ENCODE data around the gene SLC17A3. TPM values are rescaled to one million over a fixed set of nuclear protein-coding genes. Genes with fewer than 3 reads are reported as not detected.

Gene SLC17A3
- total and polyA plus RNA-seq, 2 experiments from 2014 or later: not detected

DNA sequence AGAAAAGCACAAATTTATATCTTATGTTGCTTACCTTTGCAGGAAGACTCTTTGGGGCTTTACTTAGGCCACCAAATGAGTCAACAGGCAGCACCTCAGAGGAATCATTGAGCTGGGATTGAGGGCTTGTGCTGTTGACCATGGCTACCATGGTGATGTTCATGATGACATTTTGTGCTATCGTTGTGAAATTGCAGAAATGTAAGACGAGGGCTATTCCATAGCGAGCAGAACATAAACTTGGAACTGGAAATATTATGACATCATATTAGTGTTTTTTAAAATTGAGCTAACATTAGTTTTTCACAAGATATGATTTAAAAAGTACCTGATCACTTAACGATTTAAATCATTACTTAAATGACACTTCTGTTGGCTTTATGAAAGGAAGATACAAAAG, 11.8 kb downstream of the SLC17A3 start:
- H3F3A ChIP-seq (ENCODE audit: insufficient read depth): no peaks in the 10 kb centered on the region
- H3K36me3 ChIP-seq (ENCODE audit: low read depth): no peaks in the 10 kb centered on the region
- H3K79me2 ChIP-seq (ENCODE audit: insufficient read depth): no peaks in the 10 kb centered on the region
- TF ChIP-seq EZH2phosphoT487 (IDR thresholded peaks at IDR 0.05; ENCODE audit: insufficient read depth, low read depth) (no peak), EZH2 (IDR thresholded peaks at IDR 0.05; ENCODE audit: insufficient read depth, poor library complexity, severe bottlenecking) (no peak)
- H3K4me2 ChIP-seq (ENCODE audit: unreplicated experiment): no peak overlapping the region
- no peak overlapping the region for H3K4me3 ChIP-seq
- DNase-seq: no peak
- in situ Hi-C loops (cut with MboI): no loop called here
- H3K9ac ChIP-seq: no peak overlapping the region
- H3K27ac ChIP-seq: no peak overlapping the region
- H3K4me1 ChIP-seq (ENCODE audit: insufficient read depth): no peaks in the 10 kb centered on the region
- WGBS, 2 experiments (ENCODE audit: low coverage in 1 of 2, low lambda C conversion rate in 2 of 2, missing lambda C conversion rate in 2 of 2): 44 to 55% methylated on average over 4 of the region's 4 CpGs
- H3K9me3 ChIP-seq (ENCODE audit: low read depth): no peaks in the 10 kb centered on the region
- no peaks in the 10 kb centered on the region for H4K20me1 ChIP-seq (ENCODE audit: insufficient read depth)
- H2AFZ ChIP-seq: no peak overlapping the region
- no peaks in the 10 kb centered on the region for H3K9me2 ChIP-seq (ENCODE audit: insufficient read depth)
- H3K27me3 ChIP-seq (replicated peaks; ENCODE audit: insufficient read depth): peaks cover 2% of the 10 kb centered on the region; the same call in 1 of the 2 replicates

DNA sequence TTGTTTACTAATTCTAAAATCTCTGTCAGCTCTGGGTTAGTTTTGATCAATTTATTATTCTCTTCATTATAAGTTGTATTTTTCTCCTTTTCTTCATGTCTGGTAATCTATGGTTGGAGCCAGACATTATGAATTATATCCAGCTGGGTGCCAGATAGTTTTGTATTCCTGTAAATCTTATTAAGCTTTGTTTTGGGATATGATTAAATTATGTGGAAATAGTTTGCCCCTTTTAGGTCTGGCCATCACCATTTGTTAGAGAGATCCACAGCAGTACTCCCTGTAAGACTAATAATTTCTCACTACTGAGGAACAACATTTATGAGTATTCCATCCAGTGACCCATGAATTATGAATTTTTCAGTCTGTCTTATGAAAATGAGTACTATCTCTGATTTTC, 21.3 kb downstream of the SLC17A3 start:
- Histone ChIP-seq H3F3A (ENCODE audit: insufficient read depth) (no peaks in the 10 kb centered on the region), H3K4me1 (ENCODE audit: insufficient read depth) (no peaks in the 10 kb centered on the region), H3K9me2 (ENCODE audit: insufficient read depth) (no peaks in the 10 kb centered on the region), H3K36me3 (ENCODE audit: low read depth) (no peaks in the 10 kb centered on the region), H3K27ac (no peak overlapping the region), H3K9me3 (ENCODE audit: low read depth) (no peaks in the 10 kb centered on the region), H3K27me3 (replicated peaks; ENCODE audit: insufficient read depth) (no peaks in the 10 kb centered on the region), H3K9ac (no peak overlapping the region), H3K79me2 (ENCODE audit: insufficient read depth) (no peaks in the 10 kb centered on the region), H3K4me2 (ENCODE audit: unreplicated experiment) (no peak overlapping the region), H3K4me3 (no peak overlapping the region), H2AFZ (no peak overlapping the region), H4K20me1 (ENCODE audit: insufficient read depth) (no peaks in the 10 kb centered on the region)
- in situ Hi-C loops (cut with MboI): no loop called here
- no peak for TF ChIP-seq EZH2 (IDR thresholded peaks at IDR 0.05; ENCODE audit: insufficient read depth, poor library complexity, severe bottlenecking)
- no peak for TF ChIP-seq EZH2phosphoT487 (IDR thresholded peaks at IDR 0.05; ENCODE audit: insufficient read depth, low read depth)
- no peak for DNase-seq

DNA sequence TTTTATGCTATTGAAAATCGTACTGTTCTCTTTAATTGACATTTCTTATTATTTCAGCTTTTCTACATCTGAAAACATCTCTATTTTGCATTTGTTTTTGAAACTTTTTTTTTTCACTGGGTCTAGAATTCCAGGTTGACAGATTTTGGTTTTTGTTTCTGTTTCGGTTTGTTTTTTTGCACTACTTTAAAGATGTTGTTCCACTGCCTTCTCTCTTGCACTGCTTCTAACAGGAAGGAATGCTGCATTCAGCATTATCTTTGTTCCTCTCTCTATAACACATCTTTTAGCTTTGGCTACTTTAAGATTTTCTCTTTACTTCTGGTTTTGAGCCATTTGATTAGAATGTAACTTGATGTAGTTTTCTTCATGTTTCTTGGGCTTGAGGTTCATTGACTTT, 22.1 kb downstream of the SLC17A3 start:
- in situ Hi-C loops (cut with MboI): no loop called here
- H3K27ac ChIP-seq: no peak overlapping the region
- no peaks in the 10 kb centered on the region for H3K27me3 ChIP-seq (replicated peaks; ENCODE audit: insufficient read depth)
- H4K20me1 ChIP-seq (ENCODE audit: insufficient read depth): no peaks in the 10 kb centered on the region
- 58 to 62% methylated on average over 2 of the region's 2 CpGs for WGBS, 2 experiments (ENCODE audit: low coverage in 1 of 2, low lambda C conversion rate in 2 of 2, missing lambda C conversion rate in 2 of 2)
- H3K79me2 ChIP-seq (ENCODE audit: insufficient read depth): no peaks in the 10 kb centered on the region
- no peak overlapping the region for H3K4me3 ChIP-seq
- H3K36me3 ChIP-seq (ENCODE audit: low read depth): no peaks in the 10 kb centered on the region
- H3K4me2 ChIP-seq (ENCODE audit: unreplicated experiment): no peak overlapping the region
- no peaks in the 10 kb centered on the region for H3K9me3 ChIP-seq (ENCODE audit: low read depth)
- no peak overlapping the region for H3K9ac ChIP-seq
- TF ChIP-seq EZH2phosphoT487 (IDR thresholded peaks at IDR 0.05; ENCODE audit: insufficient read depth, low read depth) (no peak), EZH2 (IDR thresholded peaks at IDR 0.05; ENCODE audit: insufficient read depth, poor library complexity, severe bottlenecking) (no peak)
- no peak for DNase-seq
- no peaks in the 10 kb centered on the region for H3F3A ChIP-seq (ENCODE audit: insufficient read depth)
- no peaks in the 10 kb centered on the region for H3K9me2 ChIP-seq (ENCODE audit: insufficient read depth)
- no peaks in the 10 kb centered on the region for H3K4me1 ChIP-seq (ENCODE audit: insufficient read depth)
- H2AFZ ChIP-seq: no peak overlapping the region

DNA sequence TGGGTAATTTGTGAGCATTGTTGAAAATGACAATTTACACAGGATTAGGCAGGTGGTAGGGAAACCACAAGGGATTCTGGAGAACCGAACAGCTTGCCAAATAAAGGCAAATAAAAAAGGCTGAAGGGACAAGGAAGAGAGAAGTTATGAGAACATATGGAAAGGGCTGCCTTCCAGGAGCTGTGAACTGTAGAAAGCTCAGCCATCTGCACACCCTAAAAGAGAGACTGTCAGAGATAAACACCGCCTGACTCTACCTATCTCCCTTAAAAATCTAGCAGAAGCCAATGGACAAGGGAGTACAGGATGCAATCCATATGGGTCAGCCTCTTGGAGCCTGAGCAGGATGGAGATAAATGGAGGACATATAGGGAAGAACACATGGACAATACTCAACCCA, 29.5 kb downstream of the SLC17A3 start:
- Histone ChIP-seq H3K9me3 (ENCODE audit: low read depth) (no peaks in the 10 kb centered on the region), H3K9me2 (ENCODE audit: insufficient read depth) (no peaks in the 10 kb centered on the region), H4K20me1 (ENCODE audit: insufficient read depth) (no peaks in the 10 kb centered on the region), H3K4me1 (ENCODE audit: insufficient read depth) (no peaks in the 10 kb centered on the region), H3K4me3 (no peak overlapping the region), H3K79me2 (ENCODE audit: insufficient read depth) (no peaks in the 10 kb centered on the region), H3K36me3 (ENCODE audit: low read depth) (no peaks in the 10 kb centered on the region), H3F3A (ENCODE audit: insufficient read depth) (no peaks in the 10 kb centered on the region), H3K9ac (no peak overlapping the region), H2AFZ (no peak overlapping the region), H3K27me3 (replicated peaks; ENCODE audit: insufficient read depth) (no peaks in the 10 kb centered on the region), H3K27ac (no peak overlapping the region), H3K4me2 (ENCODE audit: unreplicated experiment) (no peak overlapping the region)
- WGBS, 2 experiments (ENCODE audit: low coverage in 1 of 2, low lambda C conversion rate in 2 of 2, missing lambda C conversion rate in 2 of 2): 19 to 21% methylated on average over 2 of the region's 2 CpGs
- in situ Hi-C loops (cut with MboI): no loop called here
- DNase-seq: no peak
- TF ChIP-seq EZH2phosphoT487 (IDR thresholded peaks at IDR 0.05; ENCODE audit: insufficient read depth, low read depth) (no peak), EZH2 (IDR thresholded peaks at IDR 0.05; ENCODE audit: insufficient read depth, poor library complexity, severe bottlenecking) (no peak)

DNA sequence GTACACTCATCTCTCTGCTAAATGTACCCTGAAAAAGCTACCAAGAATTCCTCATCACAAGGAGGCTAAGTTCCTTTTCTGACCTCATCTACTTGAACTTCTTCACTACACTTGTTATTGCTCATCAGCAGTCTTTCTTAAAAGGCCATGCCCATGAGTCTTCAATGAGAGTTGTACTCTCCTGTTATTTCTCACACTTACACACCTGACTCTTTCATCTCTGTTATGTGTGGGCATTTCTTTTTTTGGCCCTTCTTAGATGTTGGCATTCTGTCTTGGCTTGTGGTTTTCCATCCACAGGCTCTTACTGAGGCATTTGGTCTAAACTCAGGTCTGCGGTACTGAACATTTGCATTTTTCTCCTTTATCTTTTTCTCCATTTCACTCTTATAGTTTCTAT, 31.5 kb downstream of the SLC17A3 start:
- H3F3A ChIP-seq (ENCODE audit: insufficient read depth): no peaks in the 10 kb centered on the region
- in situ Hi-C loops (cut with MboI): no loop called here
- no peaks in the 10 kb centered on the region for H3K27me3 ChIP-seq (replicated peaks; ENCODE audit: insufficient read depth)
- H3K9me2 ChIP-seq (ENCODE audit: insufficient read depth): no peaks in the 10 kb centered on the region
- no peaks in the 10 kb centered on the region for H3K79me2 ChIP-seq (ENCODE audit: insufficient read depth)
- H3K4me3 ChIP-seq: no peak overlapping the region
- DNase-seq: no peak
- TF ChIP-seq EZH2 (IDR thresholded peaks at IDR 0.05; ENCODE audit: insufficient read depth, poor library complexity, severe bottlenecking): no peak
- TF ChIP-seq EZH2phosphoT487 (IDR thresholded peaks at IDR 0.05; ENCODE audit: insufficient read depth, low read depth): no peak
- H3K9ac ChIP-seq: no peak overlapping the region
- no peaks in the 10 kb centered on the region for H3K9me3 ChIP-seq (ENCODE audit: low read depth)
- no peaks in the 10 kb centered on the region for H4K20me1 ChIP-seq (ENCODE audit: insufficient read depth)
- H3K27ac ChIP-seq: no peak overlapping the region
- no peaks in the 10 kb centered on the region for H3K4me1 ChIP-seq (ENCODE audit: insufficient read depth)
- H3K36me3 ChIP-seq (ENCODE audit: low read depth): no peaks in the 10 kb centered on the region
- 91 to 92% methylated on average over 1 of the region's 1 CpG for WGBS, 2 experiments (ENCODE audit: low coverage in 1 of 2, low lambda C conversion rate in 2 of 2, missing lambda C conversion rate in 2 of 2)
- H3K4me2 ChIP-seq (ENCODE audit: unreplicated experiment): no peak overlapping the region
- no peak overlapping the region for H2AFZ ChIP-seq

All from GM23248 (cell line).